H1 (cell line): Measurements from ENCODE around the gene PPP6C. TPM values are rescaled to one million over a fixed set of nuclear protein-coding genes. Genes with fewer than 3 reads are reported as not detected.

Experiments used
- TAF7 ChIP-seq: optimal IDR thresholded peaks from 2 replicates; pipeline ENCODE3; 2011; ENCODE audit warnings: low read depth, mild to moderate bottlenecking, inconsistent platforms, low read length, moderate library complexity, borderline replicate concordance
- USF2 ChIP-seq: IDR thresholded peaks from 2 replicates; pipeline ENCODE4 v1.6.1; 2011; ENCODE audit warnings: low read length, improper control_type of control experiment
- polyA plus RNA-seq, 7 experiments: library from polyadenylated mRNA; depleted of rRNA in 3 of 7; stranded (reverse) in 5 of 7; unstranded in 2 of 7; fragments of >200 nt in 5 of 7; fragments of 200-250 nt in 2 of 7; gene quantifications; 1 replicate in 5 of 7; 2 replicates in 1 of 7; 4 replicates in 1 of 7; pipeline versions ENCODE4 v1.2.1 to v1.2.3, GENCODE V29; 2011 to 2013; ENCODE audit warnings: missing spikeins in 2 of 7, mixed read lengths in 2 of 7
- total RNA-seq: library from RNA; stranded (reverse); fragmentation: NEBNext Ultra II Directional; extraction: Animal tissue kit (Norgen Biotek cat#: 25700); gene quantifications from 2 replicates; pipeline ENCODE4 v1.2.1, GENCODE V29; 2021

Gene PPP6C
- total and polyA plus RNA-seq, 2 of the 8 experiments (the other 6 are each of a cell fraction or from before 2014, with no cell fraction given): 22.8 to 52.3 TPM

- no peak for TF ChIP-seq USF2
- TF ChIP-seq TAF7: no peak
Observed at GRCh38 chr9:125141751-125142150, 47.9 kb downstream of the PPP6C start (continued).
